GM20000 (cell line): ENCODE measurements around the gene FEM1B.

Experiments
- DNase-seq: peaks from one replicate; pipeline ENCODE4 v3.0.0; 2012; ENCODE audit warnings: low spot score
- TF ChIP-seq, protein P1 (sequence below): IDR thresholded peaks from 2 replicates; pipeline ENCODE4 v1.5.1; 2012; ENCODE audit warnings: mild to moderate bottlenecking, control low read depth; ENCODE audit errors: extremely low read depth, missing control alignments

Gene FEM1B

DNA sequence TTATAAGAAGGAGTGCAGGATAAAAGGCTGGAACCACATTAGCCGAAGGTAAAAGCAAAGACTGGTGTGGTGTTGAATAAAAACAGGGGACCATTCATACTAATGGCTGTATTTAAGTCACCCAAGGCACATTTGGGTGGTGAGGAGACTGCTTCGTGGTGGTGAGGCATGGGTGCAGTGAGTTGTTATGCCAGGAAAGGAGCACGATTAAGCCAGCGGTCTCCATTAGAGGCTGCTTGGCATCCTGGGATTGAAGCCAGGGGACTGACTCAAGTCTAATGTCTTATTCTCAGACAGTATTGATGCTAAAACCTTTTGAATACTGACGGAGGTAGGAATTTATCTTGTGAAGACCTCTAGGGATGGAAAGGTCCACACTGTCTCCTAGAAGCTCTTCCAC is 21.9 kb downstream of the FEM1B start:
- TF ChIP-seq, protein P1, sequence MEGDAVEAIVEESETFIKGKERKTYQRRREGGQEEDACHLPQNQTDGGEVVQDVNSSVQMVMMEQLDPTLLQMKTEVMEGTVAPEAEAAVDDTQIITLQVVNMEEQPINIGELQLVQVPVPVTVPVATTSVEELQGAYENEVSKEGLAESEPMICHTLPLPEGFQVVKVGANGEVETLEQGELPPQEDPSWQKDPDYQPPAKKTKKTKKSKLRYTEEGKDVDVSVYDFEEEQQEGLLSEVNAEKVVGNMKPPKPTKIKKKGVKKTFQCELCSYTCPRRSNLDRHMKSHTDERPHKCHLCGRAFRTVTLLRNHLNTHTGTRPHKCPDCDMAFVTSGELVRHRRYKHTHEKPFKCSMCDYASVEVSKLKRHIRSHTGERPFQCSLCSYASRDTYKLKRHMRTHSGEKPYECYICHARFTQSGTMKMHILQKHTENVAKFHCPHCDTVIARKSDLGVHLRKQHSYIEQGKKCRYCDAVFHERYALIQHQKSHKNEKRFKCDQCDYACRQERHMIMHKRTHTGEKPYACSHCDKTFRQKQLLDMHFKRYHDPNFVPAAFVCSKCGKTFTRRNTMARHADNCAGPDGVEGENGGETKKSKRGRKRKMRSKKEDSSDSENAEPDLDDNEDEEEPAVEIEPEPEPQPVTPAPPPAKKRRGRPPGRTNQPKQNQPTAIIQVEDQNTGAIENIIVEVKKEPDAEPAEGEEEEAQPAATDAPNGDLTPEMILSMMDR: no peak
- DNase-seq: no peak

GRCh38 chr15:68300115-68300940 is 22.8 kb downstream of the FEM1B start:
- no peak for DNase-seq
- TF ChIP-seq, protein P1: no peak

GRCh38 chr15:68301301-68301700 is 23.8 kb downstream of the FEM1B start:
- TF ChIP-seq, protein P1: no peak
- DNase-seq: no peak

DNA sequence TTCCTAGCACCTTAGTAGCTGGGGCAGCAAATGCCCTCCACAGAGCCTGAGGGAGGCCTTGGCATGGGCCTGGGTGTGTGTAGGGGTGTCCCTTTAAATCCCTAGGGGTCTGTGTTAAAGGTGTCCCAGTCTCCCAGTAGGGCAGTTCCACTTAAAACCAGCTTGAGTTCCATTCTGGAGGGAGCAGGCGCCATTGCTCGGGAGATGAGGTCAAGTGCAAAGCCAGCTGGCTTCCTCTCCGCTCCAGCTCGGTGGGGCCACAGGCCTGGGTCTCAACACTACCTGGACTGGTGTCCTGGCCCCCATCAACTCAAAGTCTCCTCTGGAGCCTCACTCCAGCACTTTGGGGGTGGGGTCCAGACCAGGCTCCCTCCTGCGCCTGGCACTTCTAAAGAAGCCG is 25.2 kb downstream of the FEM1B start:
- DNase-seq: no peak
- TF ChIP-seq, protein P1: no peak

- no peak for DNase-seq
- TF ChIP-seq, protein P1: no peak
Observed at GRCh38 chr15:68303134-68303533, 25.6 kb downstream of the FEM1B start.

DNA sequence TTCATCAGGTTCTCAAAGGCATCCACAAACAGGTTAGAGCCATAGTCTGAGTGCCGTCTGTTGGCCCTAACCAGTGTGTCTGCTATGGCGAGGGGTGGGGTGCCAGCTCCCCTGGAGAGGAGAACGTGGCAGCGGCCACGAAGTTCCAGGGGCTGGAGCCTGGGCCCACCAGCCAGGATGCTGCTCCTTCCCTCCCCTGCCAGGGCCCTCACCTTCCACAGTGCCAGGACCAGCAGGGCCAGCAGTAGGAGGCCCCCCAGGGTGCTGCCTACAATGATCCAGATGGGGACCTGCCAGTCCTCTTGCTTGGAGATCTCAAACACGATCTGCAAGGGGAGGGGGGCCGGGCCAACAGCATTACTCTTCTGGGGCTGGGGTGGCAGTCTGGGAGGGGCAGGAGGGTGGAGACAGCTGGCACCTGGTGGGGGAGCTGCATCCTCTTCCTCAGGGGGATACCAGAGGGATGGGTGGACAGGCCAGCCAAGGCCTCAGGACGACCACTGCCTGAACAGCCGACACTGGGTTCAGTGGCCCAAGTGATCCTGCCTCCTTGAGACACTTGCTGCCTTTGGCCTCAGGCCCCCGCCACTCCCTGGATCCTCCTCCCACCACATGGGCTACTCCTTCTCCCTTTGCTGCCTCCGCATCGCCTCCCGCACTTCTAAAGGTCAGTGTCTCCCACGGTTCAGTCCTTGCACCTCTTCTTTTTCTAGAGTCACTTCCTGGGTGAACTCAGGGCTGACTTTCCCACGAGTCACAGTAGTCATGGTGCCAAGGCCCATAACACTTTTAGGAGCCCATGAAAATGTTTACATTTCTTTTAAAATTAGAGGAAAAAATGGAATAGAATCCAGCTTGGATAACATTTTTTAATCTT is 26.3 kb downstream of the FEM1B start:
- TF ChIP-seq, protein P1: no peak
- DNase-seq: no peak
